Putamen (tissue), 1 donor: Measurements from ENCODE around the gene TMEM86B.

Source experiments
- DNase-seq: peaks from one replicate; pipeline ENCODE4 v3.0.0-alpha.2; 2016; ENCODE audit warnings: low spot score

Gene TMEM86B

DNA sequence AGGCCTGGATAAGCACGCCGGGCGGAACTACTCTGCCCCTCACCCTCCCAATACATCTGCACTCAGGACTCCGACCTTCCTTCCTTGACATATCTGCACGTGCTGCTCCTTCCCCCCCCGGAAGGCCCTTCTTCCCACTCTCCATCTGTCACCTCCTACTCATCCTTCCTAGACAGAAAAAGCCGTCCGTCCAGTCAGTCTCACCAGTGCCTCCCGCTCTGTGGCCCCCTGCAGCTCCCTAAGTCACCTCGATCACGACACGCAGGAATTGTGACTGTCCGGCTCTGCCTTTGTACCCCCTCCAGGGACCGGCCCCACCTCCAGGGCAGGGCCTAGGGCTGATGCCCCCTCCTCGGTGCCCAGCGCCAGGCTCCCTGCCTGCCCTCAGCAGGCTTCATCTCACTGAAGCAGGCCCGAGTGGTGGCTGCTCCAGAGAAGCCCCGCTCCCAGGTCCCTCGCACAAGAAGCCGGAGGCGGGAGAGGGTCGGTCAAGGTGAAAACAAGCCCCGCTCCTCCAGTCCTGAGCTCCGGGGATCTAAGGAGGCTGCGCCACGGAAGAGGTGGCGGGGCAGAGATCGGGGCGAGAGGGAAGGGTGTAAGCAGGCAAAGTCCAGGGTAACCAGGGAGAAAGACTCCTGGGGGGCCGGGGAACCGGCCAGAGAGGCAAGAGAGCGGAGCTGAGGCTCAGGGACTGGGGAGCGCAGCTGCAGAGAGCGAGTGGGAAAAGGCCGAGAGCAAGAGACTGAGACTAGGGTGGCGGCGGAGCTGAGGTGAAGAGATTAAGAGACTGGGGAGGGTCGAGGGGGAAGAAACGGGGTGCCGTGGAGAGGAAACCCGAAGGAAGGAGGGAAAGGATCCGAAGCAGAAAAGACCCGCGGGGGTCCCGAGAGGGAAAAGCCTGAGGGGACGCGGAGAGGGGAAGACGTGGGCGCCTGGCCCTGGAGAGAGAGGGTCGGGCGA lies 29.2 kb upstream of the TMEM86B start:
- DNase-seq = no peak

DNA sequence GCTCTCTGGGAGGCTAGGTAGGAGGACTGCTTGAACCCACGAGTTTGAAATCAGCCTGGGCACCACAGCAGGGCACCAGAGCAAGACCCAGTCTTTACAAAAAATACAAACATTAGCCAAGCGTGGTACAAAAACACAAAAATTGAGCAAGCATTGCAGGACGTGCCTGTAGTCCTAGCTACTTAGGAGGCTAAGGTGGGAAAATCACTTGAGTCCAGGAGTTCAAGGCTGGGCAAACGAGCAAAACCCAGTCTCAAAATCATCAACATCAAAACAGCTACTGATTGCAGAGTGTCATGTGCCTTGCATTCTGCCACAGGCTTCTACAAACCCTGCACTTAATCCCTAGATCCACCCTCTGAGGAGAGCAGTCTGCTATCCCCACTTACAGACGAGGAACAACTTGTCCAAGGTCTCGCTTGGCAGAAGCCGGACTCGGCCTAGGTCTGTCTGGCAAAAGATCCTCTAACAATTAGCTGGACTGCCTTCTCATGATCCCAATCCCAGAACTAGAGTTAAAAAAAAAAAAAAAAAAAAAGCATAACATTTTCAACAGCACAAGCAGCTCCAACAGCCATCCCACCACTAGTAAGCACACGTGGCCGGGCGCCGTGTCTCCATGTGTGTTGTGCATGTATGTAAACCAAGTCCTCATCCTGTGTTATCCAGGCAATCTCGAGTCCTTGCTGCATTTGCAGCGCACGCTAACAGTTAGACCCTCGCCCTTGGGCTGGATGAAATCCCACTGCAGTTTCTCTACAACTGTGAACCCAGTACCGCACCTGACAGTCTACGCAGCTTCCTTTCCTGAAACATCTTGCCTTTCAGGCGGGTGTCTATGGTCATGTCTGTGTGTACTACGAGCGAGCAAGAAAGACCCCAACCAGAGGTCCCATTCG lies 28.2 kb upstream of the TMEM86B start:
- DNase-seq = no peak

DNA sequence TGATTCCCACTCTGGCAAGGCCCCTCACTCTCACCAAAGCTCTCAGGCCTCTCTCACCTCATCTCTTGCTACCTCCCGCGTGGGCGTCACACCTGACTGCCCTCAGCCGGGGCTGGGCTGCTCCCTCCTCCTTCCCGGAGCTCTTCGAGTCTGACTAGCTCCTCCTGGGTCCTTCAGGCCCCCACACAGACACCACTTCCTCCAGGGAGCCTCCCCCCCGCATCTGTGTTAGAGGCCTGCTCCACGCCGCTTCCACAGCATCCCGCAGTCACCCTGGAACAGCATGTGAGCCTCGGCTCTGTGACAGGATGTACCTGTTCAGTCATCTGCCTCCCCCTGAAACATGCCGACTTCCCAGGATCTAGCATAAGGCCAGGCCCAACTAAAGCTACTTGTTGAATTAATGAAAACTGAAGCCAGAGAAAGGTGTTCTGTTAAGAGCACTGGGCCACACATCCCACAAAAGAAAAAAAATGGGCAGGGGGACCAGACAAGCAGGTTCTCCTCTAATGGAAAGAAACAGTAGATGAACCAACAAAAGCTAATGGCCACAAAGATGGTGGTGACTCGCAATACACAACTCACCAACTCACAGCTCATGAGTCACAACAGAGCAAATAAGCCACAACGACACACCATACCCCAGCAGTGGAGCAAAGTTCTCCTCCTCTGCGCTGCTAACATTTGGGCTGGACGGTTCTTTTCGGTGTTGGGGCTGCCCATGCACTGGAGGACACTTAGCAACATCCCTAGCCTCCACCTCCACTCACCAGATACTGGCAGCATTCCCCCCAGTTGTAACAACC lies 27.3 kb upstream of the TMEM86B start:
- no peak for DNase-seq

DNA sequence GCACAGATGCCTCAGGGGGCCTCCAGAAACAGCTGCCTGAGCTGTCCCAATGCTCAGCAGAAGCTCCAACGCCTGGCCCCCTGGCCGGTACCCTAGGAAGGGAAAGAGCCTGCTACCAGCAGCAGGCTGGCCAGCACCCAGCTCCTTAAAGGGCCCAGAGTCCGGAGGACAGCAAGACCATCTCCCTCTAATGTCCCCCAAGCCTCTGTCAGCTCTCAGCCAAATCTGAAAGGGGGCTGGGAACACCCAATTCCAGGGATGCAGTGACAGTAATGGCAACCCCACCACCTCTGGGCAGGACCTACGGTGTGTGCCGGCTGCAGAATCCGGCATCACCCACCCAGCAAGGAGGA lies 26.0 kb upstream of the TMEM86B start:
- no peak for DNase-seq

DNA sequence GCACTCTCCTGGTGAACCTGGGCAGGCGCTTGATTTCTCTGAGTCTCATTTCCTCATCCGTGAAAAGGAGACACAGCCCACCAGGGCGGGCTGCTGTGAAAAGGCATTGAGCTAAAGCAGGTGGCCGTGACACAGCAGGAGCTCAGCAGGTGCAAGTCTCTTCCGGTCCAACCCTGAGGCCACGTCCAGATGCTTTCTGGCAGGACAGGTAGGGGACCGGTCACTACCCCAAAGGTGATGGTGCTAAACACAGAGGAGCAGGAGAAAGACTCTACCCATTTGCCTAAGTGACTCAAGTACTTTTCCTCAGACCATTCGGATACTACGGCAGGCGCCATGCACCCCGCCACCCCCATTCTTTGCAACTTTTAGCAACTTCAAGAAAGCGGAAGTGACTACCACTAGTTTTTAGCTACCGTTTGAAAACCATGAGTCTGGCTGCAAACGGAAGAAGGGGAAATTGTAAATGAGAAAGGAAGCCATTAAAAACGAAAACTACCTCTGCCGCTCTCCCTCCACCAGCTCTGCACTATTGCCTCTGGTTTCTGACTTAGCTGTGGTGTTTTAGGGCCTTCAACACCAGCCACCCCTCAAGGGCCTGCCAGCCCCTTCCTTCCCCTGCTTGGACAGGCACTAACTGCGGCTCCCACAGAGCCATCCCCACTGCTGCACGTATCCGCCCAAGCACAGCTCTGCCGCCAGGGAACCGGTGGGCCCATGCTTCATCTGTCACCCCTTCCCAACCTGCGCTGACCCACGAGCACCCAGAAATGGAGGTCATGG lies 25.5 kb upstream of the TMEM86B start:
- DNase-seq = no peak

DNA sequence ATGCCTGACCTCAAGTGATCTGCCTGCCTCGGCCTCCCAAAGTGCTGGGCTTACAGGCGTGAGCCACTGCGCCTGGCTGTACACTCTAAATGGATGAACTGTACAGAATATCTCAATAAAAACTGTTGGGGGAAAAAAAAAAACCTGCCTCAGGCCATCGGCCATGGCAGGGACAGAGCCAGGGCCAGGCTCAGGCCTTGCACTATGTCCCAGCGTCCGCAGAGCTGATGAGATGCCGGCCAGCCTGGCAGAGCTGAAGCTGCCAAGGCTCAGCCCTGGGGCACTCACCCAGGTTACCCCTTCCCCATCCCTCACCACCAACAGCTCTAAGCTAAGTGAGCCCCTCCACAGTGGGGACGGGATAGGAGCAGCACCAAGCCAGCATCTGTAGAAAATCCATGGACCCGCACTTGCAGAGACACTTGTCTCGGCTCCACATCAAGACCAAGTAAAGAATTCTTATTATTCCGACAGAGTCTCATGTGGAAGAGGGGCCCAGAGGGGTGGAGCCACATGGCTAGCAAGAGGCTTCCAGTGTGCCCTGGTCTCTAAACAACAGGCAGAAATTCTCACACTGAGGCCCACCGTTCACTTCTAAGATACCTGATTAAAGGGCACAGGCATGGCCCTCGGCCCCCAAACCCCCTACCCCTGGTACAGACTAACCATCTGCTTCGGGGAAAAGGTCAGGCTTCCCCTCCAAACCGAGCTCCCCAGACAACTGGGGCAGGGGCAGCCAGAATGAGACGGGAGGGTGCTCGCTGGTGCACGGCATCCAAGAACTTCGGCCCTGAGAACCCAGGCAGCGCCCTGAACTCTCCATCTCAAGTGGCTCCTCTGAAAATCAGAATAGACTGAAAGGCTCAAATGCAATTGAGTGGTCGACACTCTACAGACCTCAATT lies 24.4 kb upstream of the TMEM86B start:
- no peak for DNase-seq

DNA sequence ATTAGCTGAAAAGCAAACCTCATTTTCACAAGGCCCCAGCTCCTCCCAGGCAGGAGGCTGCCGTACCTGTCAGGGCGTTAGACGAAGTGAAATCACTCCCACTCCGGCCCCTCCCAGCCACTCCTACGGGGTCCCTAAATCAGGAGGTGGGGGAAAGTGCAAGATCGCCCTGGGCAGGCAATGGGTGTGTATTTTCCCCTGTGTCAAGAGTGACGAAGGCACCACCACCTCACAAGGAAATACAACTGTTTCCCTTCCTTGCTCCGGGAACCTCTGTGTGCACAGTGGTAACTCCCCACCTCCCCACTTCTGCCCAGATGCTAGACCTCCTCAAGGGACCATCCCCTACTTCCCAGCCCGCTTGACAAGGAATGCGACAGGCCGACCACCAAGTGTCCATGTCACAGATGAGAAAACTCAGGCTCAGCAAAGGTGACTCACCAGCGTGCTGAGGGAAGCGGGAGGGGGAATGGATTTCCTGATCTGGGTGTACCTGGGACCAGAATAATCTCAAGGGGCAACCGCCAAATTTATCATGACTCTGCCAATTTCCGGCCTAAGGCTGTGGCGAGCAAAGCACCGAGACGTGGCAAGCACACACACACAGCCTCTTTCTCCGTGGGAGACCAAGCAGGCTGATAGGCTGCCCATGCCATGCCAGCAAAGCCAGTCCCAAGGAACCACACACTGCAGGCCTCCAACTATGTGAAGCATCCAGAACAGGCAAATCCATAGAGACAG lies 22.9 kb upstream of the TMEM86B start:
- no peak for DNase-seq

DNA sequence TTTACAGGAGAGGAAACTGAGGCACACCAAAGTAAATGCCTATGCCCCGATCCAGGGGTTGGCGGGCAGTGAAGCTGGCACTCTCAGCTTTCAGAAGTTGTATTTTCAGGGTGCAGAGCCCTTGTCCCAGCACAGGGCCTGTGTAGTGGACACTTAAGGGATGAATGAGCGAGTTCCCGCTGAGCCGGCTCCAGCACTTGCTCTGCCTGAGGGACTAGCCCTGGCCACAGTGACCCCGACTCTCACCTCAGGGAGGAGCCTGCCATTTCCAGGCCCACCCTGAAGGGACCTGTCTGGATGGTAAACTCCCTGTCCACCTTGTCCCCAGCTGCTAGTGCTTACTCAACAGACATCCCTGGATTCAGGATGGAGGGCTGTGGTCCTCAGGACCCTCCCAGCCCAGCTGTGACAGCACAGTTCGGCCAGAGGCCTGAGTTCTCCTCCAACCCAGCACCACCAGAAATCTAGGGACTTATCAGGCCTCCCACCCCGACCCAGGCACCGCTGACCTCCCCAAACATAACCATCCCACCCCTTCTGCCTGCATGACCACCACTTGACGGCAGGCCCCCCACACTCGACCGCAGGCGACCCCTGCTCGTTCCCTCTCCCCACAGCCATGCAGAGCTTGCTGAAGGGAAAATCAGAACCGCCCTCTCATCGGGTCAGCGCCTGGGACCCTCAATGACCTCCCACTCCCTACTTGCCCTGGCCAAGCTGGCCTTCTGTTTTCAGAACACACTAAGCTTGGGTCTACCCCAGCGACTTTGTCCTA lies 21.9 kb upstream of the TMEM86B start:
- no peak for DNase-seq

DNA sequence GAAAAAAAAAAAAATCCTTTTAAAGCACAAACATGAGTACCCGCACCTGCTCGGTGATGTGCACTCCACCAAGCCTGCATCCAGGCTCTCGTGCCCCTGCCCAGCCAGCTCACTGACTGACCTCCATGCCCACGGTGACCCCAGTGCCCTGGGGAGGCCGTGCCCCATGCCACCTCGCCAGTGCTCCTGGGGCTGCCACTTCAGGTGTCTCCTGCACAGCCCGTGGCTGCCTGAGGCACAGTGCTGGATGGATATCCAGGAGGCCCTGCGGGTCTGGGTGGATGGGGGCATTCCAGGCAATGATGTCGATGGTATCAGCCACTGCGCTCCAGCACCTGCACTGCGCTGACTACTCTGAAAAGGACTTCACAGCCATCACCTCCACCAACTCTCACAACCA lies 21.3 kb upstream of the TMEM86B start:
- no peak for DNase-seq

DNA sequence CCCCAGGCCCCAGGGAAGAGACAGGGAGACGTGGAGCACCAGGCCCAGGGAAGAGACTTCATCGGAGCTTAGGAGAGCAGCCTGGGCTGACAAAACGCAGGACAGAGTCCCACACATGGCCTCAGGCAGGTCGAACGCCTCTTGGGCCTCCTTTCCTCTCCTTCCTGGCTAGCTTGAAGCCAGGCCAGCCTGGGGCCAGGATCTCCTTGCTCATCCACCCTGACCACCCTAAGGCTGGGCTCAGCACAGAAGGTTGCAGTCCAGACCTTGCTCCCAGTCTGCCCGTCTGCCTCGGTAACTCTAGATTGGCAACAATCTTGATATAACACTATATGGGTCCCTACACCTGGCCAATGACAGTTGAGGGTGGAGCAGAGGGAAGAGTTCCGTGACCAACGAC lies 20.1 kb upstream of the TMEM86B start:
- DNase-seq = no peak

DNA sequence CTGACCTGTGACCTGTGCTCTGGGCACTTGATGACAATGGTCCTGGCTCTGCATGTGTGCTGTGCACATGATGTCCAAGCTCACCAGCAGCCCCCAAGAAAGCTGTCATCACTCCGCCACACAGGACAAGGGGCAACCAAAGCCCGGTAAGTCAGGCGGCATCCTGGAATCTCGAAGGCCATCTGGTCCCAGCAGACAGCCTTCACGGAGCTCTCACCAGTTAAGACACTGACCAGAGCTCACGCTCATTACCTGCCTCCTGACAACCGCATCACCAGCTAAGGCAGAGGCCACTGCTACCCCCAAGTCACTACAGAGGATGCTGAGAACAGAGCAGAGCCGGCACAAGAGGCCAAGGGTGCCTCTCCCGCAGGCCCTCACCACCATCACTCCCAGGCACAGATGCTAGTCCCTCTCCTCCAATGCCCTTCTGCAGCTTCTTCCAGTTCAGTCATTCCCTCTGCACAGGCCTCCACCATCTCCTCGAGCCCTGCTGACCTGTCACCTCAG lies 19.7 kb upstream of the TMEM86B start:
- DNase-seq = no peak

DNA sequence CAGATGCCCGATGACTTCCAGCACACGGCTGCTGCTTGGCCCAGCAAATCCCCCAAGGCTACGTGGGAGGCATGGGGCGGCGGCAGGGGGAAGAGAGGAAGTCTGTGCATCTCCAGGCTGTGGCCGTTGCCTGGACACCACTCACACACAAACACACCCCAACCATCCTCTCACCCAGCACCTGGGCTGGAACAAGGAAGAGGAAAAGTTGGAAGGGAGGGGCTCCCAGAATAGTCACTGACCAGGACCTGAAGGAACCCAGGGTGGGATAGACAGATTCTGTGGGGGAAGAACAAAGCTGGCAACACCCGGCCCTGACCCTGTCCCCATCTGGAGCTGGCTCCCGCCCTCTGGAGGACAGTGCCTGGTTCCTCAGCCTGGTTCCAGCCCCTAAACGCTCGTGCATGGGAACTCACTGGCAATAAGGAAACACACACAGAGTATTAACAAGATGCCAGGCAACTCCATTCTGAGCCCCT lies 19.1 kb upstream of the TMEM86B start:
- no peak for DNase-seq

DNA sequence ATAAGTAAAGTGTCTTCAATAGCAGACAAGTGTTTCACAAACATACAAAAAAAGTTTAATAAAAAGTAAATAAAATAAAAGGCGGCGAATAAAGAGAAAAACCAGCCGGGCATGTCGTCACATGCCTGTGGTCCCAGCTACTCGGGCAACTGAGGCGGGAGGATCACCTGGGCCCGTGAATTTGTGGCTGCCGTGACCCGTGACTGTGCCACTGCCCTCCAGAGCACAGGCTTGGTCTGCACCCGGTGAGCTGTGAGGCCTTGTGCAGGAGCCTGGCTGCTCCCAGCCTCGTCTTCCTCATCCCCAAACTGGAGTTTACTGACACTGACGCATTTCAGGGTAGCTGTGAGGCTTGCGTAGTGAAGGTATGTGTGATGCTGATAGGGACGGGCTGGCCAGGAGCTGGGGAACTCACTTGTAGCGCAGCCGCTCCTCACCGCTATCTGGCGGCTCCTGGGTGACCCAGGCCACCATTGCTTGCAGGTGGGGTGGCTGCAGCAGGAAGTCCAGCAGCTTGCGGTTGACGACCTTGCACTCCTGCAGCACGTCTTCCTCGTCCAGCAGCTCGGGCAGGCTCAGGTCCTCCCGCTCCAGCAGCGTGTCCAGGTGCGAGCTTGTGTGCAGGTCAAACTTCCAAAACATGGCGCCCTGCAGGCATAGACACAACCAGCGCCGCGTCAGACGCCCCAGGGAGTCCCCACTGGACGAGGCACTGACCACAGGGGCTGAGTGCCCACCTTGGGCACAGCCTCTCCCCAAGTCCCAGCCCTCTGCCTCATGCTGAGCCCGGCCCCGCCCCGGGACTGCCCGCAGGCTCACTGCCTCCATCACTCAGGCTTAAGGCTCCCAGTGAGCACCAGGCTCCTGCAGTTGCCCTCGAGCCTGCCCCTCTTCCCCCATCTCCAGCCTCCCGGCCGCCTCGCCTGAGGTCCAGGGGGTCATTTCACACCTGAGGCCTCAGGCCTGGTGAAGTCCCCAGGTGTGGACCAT lies 18.2 kb upstream of the TMEM86B start:
- no peak for DNase-seq

DNA sequence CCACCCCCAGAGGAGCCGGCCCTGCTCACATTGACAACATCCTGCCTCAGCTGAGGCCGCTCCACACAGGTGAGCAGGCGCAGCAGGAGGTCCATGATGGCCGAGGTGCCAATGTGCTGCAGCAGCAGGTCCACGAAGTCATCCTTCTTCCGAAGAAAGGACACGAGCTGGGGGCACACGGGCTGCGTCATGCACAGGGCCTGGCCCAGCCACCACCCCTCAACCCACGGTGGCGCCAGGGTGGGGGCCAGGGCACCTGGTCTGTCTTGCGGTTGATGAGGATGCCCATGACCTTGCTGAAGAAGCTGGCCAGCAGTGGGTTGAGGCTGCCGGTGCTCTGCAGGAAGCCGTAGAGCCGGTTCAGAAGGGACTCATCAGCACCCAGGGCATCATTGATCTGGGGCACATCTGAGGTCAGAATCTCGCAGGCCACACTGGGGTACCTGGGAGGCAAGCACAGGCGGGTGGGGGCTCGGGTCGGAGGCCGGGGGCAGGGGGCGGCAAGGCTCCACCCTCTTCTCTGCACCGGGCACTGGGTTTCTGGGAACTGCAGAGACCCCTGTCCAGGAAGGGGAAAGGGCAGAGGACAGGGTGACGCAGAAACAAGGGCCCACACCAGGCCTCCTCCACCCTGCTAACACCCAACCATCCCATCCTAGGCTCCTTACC lies 16.8 kb upstream of the TMEM86B start:
- no peak for DNase-seq

DNA sequence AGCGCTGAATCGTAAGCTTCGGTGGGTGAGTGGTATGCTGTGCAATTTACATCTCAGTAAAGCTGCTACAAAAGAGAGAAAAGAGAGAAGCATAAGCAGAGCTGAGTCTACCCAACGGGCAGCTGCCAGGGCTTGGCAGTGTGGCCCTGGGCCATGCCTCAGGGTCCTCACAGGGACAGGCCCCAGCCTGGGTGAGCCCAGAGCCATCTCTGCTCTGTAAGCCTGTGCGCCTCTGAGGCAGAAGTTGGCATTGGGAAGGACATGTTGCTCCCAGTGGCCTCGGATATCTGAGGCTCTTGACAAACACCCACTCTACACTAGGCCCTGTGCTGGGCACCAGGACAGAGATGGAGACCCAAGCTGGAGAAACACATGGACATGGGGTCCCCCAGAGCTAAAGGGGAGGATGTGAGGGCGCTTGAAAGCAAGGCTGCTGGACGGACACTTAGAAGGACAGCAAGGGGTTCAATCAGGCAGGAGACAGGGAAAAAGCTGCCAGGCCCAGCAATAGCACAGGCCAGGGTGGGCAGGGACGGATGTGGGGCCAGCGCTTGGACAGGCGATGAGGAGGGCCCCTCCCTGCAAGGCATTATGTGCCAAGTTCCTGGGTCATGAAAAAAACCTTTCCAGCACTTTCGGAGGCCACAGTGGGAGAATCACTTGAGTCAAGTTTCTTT lies 15.6 kb upstream of the TMEM86B start:
- no peak for DNase-seq

DNA sequence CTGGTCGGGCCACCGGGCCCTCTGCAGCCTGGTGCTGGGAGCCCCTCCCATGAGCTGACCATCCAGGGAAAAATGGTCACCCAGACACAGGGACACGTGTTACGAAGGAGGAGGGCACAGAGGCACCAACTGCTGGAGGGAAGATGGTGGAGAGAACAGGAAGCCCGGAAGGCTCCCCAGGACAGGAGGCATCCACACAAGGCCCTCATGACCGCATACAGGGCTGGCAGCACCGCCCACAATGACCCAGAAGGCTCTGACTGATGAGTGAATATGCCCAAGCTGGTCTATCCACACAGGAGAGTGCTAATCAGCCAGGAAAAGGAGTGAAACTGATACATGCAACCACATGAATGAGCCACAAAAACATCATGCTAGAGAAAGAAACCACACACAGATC lies 14.0 kb upstream of the TMEM86B start:
- no peak for DNase-seq
